Stimulated activated CD8-positive, alpha-beta memory T cell treated with anti-CD3 and anti-CD28 coated beads, Interleukin-15, amount 100 ng/mL, for 1 hour (primary cell): ENCODE results near the gene GNAT1.

Experiments
- DNase-seq: peaks from one replicate; pipeline ENCODE4 v3.0.0-alpha.2; 2020; ENCODE audit warnings: low read depth

The GNAT1 gene

DNA sequence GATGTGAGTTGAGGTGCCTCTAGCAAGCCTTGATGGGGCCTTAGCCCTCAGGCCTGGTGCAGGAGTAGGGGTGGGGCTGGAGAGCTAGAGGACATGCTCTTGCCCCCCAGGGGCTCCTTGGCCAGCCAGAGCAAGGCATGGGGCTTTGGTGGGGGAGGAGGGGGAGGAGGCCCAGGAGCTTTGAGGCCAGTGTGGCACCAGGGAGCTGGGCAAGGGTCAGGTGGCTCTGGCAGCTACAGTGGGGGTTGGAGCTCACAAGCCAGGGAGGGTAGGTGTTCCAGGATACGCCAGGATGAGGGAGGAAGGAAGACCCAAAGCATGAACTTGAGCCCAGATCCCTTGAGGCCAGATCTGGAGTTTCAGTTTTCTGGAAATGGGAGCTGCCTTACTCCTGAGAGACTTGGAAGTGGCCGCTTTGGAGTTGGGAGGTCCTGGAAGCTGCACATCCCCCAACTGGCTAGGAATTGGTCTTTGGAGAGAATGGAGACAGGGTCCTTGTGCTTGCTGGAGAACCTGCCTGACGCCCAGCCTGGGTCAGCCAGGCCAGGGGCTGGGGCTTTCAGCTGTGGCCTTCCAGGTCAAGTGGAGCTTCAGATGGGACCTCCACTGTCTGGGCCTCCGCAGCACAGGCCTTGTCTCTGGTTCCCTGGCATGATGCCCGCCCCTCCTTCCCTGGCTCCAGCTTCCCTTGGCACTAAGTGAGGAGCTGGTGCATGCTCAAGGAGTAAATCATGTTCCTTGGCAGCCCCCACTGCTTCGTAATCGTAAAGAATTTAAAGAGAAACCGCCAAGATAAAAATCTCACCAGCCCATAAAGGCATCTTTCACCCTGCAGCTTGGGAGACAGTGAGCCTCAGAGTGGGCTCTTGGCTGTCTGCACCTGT, 27.6 kb upstream of the GNAT1 start:
- DNase-seq: no peak

DNA sequence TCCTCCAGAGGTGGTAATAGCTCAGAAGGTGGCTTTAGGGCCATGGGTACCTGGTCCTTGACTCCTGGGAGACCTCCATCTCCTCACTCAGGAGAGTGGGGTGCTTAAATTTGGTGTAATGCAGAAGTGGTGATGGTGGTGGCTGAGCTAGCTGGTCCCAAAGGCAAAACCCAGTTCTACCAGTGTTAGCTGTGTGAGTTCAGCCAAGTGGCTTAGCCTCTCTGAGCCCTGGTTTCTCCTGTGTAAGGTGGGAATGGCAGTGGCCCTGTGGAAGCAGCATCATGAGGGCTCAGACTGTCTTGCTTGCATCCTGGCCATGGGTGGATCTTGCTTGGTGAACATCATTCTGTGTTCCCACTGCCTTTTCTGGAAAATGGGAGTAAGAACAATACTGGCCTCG, 26.9 kb upstream of the GNAT1 start:
- DNase-seq: no peak

DNA sequence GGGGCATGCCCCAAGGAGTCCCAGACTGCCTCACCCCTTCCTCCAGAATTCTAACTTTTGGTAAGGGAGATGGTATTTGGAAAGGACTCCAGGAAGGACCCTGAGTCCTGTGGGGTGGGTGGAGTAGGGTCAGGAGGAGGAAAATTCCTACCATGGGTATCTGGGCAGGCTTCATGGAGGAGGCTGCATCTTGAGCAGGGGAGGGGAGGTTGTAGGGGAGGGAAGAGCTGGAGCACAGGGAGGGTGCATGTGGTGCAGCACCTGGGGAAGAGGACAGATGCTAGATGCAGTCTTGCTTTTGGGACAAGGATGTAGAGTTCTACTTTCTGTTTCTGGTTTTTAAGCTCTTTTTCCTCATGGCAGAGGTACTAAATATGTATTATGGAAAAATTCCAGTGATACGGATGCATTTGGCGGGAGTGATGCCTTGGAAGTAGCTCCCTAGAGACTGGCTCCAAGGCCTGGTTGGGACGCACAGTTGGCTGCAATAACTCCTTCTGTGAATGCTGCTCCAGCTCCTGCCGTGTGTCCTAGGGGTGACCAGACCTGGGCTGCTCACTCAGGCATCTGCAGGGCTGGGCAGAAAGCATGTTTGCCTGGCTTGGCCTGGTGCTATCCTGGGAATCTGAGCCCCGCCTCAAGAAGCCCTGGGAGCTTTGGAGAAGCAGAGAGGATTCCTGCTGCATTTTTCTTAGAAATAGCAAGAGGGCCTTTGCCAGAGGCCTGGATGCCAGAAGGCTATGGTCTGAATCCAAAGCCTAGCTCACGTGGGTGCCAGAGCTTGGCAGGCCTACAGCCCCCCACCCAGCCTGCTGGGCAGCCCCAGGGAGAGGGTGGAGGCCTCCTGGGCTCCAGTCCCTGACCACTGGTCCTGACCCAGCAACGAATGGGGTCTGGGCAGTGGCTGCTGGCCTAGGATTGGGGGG, 26.2 kb upstream of the GNAT1 start:
- DNase-seq: no peak

DNA sequence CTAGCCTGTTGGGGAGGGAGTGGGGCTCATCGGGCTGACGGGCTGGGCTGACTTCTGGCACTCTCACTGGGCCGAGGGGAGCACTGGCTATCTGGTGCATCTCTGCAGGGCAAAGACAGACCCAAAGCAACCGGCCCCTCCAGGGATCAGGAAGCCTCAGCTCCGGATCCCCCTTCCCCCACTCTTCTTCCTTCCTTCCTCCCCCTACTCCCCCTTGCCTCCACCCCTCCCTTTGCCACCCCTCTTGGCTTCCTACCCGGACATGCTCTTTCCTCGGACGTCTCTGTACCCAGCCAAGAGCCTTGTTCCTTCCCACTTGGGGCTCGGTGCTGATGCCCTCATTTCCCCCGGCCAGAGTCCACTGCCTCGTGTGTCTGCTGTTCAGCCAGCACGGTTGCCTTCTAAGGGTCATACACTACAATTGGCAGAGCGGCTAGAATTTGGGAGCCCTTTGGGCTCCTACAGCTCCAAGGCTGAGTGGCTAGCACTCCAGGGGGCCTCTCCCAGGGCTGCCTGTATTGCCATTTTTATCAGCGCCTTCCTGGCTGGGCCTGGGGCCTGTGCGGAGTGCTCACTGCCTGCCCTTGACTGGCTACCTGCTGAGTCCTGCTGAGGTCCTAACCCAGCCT, 25.4 kb upstream of the GNAT1 start:
- DNase-seq: no peak

DNA sequence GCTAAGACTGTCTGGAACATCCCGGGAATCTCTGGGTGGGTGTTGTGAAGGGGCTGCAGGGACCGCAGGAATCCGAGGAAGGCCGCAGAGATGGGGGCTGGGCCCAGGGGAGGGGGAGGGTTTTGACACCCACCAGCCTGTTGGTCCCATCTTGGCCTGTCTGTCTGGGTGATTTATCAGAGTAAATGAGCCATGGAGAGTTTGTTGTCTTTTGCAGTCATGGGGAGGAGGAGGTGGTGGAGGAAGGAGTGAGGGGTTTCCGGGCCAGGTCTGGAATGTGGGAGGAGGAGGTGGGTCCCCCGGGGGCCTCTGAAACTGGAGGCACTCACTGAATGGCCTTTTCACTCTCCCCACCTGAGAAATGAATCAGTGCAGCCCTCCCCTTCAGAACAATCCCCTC, 24.8 kb upstream of the GNAT1 start:
- no peak for DNase-seq

DNA sequence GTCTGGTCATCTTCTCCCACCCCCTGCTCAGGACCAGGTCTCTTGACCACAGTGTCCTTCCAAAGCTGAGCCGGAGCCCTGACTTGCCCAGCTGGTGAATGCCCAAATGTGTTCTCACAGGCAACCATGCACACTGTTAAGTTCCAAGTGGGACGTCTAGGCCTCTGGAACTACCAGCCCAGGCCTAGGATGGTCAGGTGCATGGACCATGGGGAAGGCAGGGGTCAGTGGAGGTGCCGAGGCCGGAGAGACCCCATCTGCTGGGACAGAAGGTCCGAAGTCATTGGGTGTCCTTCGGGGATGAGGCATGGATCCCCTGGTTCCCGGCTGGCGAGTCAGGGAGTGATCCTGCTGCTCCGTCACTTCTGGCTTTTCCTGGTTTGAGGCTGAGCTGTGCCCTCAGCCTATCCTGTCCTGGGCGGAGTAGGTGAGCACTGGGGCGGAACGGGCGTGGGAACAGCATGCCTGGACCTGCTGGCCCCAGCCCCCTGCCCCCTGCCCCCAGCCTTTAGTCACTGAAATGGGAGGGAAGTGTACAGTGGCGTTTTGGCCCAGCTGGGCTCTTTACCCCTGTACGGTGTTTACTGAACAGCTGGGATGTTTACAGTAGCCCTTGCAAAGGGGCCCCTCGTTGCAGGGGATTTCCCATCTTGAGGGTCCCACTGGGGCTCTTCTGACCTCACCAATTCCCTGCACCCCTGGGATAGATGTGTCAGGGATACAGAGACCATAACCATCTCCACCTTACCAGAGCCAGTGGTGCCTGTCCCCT, 24.2 kb upstream of the GNAT1 start:
- no peak for DNase-seq

DNA sequence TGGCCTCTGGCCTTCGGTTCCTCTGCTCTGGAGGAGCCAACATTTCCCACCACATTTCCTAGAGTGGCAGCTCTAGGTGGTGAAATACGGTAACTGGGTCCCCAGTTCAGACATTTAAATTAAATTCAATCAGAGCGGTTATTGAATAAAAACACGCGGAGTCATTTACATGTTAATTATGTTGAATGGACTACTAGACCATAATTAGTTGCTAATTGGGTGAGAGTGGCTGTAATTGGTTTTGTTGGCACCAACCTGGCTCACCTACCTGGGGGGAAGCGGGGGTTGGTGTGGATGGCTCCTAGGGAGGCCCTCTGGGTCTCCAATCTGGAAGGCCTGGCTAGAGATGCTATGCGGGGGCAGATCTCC, 23.6 kb upstream of the GNAT1 start:
- no peak for DNase-seq

DNA sequence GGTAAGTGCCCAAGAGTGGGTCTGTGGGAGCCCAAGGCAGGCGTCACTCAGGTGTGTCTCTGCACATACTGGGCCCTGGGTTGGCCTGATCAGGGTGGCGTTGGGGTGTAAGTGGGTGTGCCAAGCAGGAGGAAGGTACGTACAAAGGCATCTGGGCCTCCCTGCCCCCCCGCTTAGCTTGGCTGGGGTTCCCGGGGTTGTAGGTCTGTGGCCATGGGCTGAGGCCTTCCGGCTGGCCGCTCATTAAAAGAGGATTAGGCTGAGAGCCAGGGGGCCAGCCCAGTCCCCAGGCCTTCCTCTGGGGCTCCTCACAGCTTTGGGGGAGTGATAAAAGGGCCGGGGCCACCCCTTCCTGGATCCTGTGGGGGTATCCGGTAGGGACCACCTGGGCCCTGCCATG, 23.0 kb upstream of the GNAT1 start:
- DNase-seq: no peak

DNA sequence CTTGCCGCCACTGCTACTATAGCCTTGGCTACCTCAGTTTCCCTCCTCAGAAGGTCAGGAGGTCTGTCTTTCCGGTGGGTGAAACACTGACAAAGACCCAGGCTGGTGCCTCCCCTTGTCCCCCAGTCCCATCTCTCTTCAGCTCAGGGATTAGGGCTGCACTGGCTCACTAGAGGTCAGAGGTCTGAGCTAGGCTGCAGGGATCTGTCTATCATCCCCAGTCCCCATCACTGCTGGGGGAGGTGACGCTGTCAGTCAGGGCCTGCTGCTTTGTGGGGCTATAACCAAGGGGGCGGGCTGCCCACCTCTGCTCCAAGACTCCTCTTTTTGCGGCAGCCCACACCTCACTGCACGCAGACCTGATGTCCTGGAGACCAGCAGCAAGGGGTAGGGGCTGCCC, 22.6 kb upstream of the GNAT1 start:
- DNase-seq: no peak

DNA sequence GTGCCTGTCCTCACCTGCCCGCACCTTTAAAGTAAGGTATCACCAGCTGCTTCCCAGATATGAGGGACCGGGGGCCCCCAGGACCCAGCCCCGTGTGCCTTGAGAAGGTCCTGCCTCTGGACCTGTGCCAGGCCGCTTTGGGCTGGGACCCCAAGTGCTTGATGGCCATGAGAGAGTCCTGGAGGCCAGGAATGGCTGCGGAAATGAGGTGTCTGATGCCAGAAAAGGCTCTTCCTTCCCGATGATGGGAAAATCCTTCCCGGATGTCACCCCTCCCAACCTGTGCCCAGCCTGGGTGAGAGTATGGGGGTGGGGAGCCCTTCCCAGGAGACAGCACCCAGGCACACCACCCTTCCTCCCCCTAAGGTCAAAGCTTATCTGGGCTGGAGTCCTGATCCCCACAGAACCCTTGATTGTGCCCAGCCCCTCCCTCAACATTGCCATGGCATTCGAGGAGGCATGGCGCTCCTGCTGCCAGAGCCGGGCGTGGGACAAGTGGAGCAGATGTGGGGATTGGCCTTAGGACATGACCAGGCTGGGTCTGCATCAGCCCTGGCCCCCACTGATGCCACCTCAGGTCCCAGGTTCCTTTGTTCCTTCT, 22.1 kb upstream of the GNAT1 start:
- DNase-seq: no peak

DNA sequence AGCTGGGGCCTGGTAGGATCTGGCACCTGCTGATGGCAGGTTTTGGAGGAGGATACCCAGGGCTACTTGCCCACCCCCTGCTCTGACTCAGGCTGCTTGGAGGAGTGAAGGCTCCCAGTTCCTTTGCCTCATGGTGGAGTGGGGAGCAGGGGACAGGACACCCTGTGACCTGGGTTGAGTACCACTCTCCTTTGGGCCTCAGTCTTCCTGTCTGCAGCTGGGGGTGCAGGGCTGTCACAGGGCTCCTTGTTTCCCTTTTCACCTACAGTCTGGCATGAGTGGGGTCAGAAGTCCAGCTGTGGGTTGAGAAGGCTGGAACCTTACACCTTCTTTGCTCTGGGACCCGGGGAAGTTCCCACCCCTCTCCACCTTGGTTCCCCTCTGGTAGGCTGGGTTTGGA, 21.6 kb upstream of the GNAT1 start:
- DNase-seq: no peak

DNA sequence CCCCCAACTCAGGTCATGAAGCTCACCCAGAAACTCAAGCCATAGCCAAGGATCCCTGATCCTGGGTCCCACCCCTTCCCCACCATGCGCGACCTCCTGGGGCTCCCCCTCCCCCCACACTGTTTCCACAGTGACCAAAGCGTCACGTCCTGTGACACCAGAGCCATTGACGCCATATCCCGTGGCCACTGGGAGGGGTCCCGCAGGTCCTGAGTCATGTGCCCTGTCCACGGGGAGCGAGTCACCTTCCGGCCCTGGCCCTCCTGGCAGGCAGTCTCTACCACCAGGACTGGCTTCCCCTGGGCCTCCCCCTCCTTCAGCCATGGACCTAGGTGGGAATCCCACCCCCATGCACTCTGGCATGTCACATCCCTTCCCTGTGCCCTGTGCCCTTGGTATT, 20.7 kb upstream of the GNAT1 start:
- DNase-seq: no peak

DNA sequence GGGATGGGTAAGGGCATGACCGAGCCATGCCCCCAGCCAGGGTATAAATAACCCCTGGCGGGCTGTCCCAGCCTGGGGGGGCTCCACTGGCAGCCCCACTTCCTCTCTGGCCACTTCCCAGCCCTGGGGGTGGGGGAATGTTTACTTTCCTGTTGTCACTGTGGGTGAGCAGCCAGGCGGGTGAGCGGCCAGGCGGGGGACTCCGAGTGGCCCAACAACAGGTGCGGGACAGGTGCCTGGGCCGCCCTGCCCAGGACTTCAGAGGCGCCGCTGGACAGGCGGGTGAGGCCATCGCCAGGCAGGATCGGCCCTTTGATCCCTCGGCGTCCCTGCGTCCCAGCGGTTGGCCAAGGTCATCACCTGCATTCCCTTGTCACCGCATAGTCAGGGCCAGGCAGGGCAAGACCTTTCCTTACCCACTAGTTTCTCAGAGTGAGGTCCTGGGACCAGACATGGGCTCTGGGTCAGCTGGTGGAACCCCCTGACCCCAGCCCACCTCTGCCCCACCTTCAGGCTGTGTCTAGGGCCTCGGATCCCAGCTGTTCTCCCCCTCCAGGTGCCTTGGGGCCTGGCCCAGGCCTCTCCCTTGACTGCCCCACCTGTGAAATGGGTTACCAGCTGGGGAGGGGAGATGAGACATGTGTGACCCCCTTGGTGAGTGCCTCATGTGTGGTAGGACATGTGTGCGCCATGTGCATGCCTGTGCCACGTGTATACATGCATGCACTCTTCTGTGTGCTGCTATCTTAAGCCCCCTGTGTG, 19.7 kb upstream of the GNAT1 start:
- DNase-seq: no peak

DNA sequence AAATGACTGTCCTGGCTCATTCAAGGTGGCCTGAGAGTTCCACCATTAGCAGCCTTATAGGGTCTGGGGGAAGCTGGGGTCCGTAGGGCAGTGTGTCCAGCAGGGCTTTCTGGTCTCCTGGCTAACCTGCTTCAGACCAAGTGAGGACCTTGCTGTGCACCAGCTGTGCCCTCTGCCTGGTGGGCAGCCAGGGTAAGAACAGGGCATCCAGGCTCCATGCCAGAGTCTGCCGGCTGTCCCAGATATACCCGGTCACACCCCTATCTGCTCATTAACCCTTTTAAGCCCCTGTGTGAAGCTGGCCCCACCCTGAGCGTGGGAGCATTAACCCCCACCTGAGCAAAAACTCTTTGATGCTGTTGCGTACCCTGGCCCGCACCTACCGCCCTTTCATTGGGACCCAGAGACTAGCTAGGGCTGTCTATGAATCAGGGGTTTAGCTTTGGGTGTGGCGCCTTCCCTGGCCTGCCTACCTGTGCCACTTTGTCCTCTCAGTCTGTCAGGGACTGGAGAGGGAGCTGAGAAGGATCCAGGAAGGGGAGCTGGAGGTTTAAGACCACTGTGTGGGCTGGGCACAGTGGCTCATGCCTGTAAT, 18.7 kb upstream of the GNAT1 start:
- no peak for DNase-seq

DNA sequence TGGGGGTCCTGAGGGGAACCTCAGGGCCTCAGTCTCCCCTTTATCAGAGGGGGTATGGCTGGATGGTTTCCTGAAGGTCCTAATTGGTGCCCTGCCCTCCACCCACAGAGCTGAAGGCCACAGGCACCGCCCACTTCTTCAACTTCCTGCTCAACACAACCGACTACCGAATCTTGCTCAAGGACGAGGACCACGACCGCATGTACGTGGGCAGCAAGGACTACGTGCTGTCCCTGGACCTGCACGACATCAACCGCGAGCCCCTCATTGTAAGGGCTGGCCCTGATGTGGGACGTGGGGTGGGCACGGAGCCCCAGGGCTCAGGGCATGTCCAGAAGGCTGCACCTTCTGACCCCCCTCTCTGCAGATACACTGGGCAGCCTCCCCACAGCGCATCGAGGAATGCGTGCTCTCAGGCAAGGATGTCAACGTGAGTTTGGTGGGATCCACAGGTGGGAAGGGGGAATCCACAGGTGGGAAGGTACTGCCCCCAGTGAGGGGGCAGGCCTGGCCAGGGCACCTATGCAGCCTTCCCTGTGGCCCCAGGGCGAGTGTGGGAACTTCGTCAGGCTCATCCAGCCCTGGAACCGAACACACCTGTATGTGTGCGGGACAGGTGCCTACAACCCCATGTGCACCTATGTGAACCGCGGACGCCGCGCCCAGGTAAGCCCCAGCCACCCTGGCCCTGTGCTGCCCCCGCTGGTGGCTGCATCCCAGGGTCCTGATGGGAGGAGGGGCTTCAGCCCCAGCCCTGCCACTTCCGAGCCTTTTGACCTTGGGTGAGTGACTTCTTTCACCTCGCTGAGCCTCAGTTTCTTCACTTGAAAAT, 17.5 kb upstream of the GNAT1 start:
- no peak for DNase-seq

DNA sequence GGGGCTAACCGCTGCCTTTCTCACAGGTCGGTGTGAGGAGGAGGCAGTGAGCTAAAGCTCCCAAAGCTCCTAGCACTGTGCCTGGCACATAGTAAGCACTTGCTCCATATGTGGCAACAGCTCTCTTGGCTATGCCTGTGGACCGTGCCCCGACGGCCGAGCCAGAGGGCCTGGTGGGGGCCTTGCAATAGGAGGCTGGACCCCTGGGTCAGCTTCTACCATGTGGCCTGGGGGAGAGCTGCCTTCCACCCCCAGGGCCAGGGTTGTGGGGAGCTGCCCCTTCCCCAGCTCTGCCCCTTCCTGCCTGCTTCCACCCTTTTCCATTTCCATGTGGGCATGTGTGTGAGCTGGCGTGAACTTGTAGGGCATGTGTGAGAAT, 16.9 kb upstream of the GNAT1 start:
- no peak for DNase-seq

DNA sequence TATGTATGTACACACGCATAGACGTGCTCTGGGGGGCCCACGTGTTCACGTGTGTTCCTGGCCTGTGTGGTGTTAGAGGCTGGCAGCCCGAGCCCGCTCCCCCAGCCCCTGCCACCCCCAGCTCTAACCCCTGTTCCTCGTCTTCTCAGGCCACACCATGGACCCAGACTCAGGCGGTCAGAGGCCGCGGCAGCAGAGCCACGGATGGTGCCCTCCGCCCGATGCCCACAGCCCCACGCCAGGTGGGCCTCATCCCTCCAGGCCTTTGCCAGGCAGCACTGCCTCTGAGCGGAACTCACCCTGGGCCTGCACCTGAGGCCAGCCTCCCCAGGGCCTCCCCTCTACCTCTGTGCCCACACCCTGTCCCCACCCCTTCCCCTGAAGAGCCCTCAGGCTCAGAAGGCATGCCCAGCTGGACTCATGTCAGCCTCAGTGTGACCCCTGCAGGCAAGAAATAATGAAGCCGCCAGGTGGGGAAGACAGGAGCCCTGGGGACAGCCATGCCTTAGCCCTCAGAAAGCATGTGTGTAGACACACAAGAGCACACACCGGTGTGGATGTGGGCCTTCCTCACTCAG, 16.4 kb upstream of the GNAT1 start:
- no peak for DNase-seq

DNA sequence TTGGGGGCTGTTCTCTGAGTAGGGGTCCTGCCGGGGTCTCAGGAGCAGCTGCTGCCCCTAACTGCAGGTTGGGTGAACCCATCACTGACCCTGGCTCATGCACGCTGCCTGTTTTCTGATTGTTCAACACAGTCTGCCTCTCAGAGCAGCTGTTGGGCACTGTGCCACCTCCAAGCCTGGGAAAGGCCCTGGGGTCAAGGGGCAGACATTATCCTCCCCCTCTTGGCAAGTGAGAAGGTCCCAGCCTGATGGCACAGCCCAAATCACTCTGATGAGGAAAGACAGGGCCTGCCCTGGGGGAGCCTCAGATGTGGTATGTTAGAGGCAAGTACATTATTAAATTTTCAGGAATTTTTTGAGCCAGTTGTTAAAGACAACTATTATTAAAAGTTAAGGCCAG, 14.1 kb upstream of the GNAT1 start:
- DNase-seq: no peak

DNA sequence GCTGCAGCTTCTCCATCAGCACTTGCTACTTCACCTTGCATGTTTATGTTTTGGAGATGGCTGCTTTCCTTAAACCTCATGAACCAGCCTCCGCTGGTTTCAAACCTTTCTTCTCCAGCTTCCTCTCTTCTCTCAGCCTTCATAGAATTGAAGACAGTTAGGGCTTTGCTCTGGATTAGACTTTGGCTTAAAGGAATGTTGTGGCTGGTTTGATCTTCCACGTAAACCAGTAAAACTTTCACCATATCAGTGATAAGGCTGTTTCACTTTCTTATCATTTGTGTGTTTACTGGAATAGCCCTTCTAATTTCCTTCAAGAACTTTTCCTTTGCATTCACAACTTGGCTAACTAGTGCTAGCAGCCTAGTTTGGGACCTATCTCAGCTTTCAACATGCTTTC, 11.7 kb upstream of the GNAT1 start:
- DNase-seq: no peak
